ENCODE results near the gene ATP6V0B. TPM values are rescaled to one million over a fixed set of nuclear protein-coding genes. Genes with fewer than 3 reads are reported as not detected.

Gene ATP6V0B
- total RNA-seq, 1 donor from 2014 or later, result 205 TPM

DNA sequence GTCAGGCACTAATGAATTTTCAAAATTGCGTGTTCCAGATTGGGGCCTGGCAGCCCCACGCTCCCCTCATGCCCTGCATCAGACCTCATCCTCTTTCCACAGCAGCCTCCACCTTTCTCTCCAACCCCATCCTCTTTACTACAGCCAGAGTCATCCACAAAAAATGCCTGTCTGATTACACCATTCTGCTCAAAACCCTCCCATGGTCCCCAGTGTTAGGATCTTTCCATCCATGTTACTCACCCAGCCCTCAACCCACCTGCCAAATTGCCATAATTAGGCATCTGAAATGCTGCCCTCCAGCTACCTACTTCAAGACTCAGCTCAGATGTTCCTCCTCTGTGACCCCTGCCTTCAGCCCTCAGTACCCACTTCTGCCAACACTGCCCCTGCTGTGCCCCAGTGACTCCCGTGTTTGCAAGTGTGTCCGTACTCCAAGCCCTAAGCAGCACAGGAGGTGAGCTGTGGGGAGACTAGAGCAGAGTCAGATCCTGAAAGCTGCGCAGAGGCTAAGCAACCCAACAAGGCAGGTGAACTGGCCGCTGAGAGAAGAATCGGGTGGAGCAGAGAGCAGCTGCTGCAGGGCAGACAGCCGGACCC is 41.9 kb upstream of the ATP6V0B start:
- ATAC-seq (peak in 1 of 2 donors; percentile 5), DNase-seq (no peak)
- TF ChIP-seq, protein P1, sequence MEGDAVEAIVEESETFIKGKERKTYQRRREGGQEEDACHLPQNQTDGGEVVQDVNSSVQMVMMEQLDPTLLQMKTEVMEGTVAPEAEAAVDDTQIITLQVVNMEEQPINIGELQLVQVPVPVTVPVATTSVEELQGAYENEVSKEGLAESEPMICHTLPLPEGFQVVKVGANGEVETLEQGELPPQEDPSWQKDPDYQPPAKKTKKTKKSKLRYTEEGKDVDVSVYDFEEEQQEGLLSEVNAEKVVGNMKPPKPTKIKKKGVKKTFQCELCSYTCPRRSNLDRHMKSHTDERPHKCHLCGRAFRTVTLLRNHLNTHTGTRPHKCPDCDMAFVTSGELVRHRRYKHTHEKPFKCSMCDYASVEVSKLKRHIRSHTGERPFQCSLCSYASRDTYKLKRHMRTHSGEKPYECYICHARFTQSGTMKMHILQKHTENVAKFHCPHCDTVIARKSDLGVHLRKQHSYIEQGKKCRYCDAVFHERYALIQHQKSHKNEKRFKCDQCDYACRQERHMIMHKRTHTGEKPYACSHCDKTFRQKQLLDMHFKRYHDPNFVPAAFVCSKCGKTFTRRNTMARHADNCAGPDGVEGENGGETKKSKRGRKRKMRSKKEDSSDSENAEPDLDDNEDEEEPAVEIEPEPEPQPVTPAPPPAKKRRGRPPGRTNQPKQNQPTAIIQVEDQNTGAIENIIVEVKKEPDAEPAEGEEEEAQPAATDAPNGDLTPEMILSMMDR (IDR thresholded peaks at IDR 0.05), result no peak
- H3K9me3 ChIP-seq, result no peaks in the 10 kb centered on the region
- no peak overlapping the region for H3K27ac ChIP-seq
- intact Hi-C loops (cut with DNase I), result no loop called here
- H3K4me1 ChIP-seq, result peaks cover 35% of the 10 kb centered on the region
- peaks cover 21% of the 10 kb centered on the region for H3K27me3 ChIP-seq (ENCODE audit: low read depth)
- H3K36me3 ChIP-seq, result peaks cover 7% of the 10 kb centered on the region
- H3K4me3 ChIP-seq, result peak overlapping the region; percentile 51

GRCh38 chr1:43933386-43934100 is 41.2 kb upstream of the ATP6V0B start, which contains the start of gene ARTN:
Gene ARTN, plus strand, starts transcription at chr1:43933801. Its CDS starts 1,856 bp downstream, at chr1:43935657.
- H3K27me3 ChIP-seq (ENCODE audit: low read depth), result peaks cover 21% of the 10 kb centered on the region
- H3K4me1 ChIP-seq, result peaks cover 35% of the 10 kb centered on the region
- H3K4me3 ChIP-seq, result peak within 1 kb of the TSS; percentile 51
- DNase-seq, result no peak
- no peaks in the 10 kb centered on the region for H3K9me3 ChIP-seq
- peak; percentile 62 to 73 for ATAC-seq
- H3K27ac ChIP-seq, result no peak within 1 kb of the TSS
- peaks cover 7% of the 10 kb centered on the region for H3K36me3 ChIP-seq
- intact Hi-C loops (cut with DNase I), result no loop called here
- TF ChIP-seq, protein P1 (IDR thresholded peaks at IDR 0.05), result no peak

GRCh38 chr1:43934101-43934985 is 40.4 kb upstream of the ATP6V0B start:
- DNase-seq (peak; percentile 80), ATAC-seq (peak; percentile 82 to 89)
- Histone ChIP-seq H3K4me1 (peaks cover 35% of the 10 kb centered on the region), H3K9me3 (no peaks in the 10 kb centered on the region), H3K36me3 (peaks cover 7% of the 10 kb centered on the region), H3K4me3 (peak overlapping the region; percentile 51), H3K27ac (no peak overlapping the region), H3K27me3 (ENCODE audit: low read depth) (peaks cover 21% of the 10 kb centered on the region)
- TF ChIP-seq, protein P1 (IDR thresholded peaks at IDR 0.05), result peak; percentile 82
- intact Hi-C loops (cut with DNase I), result no loop called here

- peaks cover 5% of the 10 kb centered on the region for H3K36me3 ChIP-seq
- H3K4me1 ChIP-seq, result peaks cover 35% of the 10 kb centered on the region
- H3K4me3 ChIP-seq, result no peak overlapping the region
- intact Hi-C loops (cut with DNase I), result no loop called here
- no peak for DNase-seq
- H3K27ac ChIP-seq, result no peak overlapping the region
- ATAC-seq, result no peak
- TF ChIP-seq, protein P1 (IDR thresholded peaks at IDR 0.05), result no peak
- peaks cover 21% of the 10 kb centered on the region for H3K27me3 ChIP-seq (ENCODE audit: low read depth)
- H3K9me3 ChIP-seq, result no peaks in the 10 kb centered on the region
Observed at GRCh38 chr1:43934986-43935324, 39.8 kb upstream of the ATP6V0B start.

- Histone ChIP-seq H3K36me3 (no peaks in the 10 kb centered on the region), H3K27ac (no peak overlapping the region), H3K4me3 (peak overlapping the region; percentile 47), H3K4me1 (peaks cover 35% of the 10 kb centered on the region), H3K9me3 (no peaks in the 10 kb centered on the region), H3K27me3 (ENCODE audit: low read depth) (peaks cover 21% of the 10 kb centered on the region)
- TF ChIP-seq, protein P1 (IDR thresholded peaks at IDR 0.05), result no peak
- intact Hi-C loops (cut with DNase I), result no loop called here
- ATAC-seq (no peak), DNase-seq (no peak)
Observed at GRCh38 chr1:43935711-43936427, 38.9 kb upstream of the ATP6V0B start.

Data from lower lobe of right lung (tissue), 2 donors.